Daoy (cell line): ENCODE measurements around the gene DECR2. TPM values are rescaled to one million over a fixed set of nuclear protein-coding genes. Genes with fewer than 3 reads are reported as not detected.
A peak's percentile ranks its signal among the peaks of the same experiment; 100 is the strongest.
"Not testable (repeated sequence)": the region's sequence is repeated elsewhere in the genome, so short reads cannot be mapped to it uniquely, and the experiment has no call there.

Source experiments
- DNase-seq: peaks from one replicate; pipeline ENCODE4 v3.0.0-alpha.2; 2015; ENCODE audit warnings: low read depth
- total RNA-seq: library from RNA; depleted of rRNA; stranded (reverse); fragments of >200 nt; shearing (Covaris generic); gene quantifications from 2 replicates; pipeline ENCODE4 v1.2.3, GENCODE V29; 2014

Gene DECR2
- total RNA-seq, 1 experiment from 2014 or later = 4.2 TPM

DNA sequence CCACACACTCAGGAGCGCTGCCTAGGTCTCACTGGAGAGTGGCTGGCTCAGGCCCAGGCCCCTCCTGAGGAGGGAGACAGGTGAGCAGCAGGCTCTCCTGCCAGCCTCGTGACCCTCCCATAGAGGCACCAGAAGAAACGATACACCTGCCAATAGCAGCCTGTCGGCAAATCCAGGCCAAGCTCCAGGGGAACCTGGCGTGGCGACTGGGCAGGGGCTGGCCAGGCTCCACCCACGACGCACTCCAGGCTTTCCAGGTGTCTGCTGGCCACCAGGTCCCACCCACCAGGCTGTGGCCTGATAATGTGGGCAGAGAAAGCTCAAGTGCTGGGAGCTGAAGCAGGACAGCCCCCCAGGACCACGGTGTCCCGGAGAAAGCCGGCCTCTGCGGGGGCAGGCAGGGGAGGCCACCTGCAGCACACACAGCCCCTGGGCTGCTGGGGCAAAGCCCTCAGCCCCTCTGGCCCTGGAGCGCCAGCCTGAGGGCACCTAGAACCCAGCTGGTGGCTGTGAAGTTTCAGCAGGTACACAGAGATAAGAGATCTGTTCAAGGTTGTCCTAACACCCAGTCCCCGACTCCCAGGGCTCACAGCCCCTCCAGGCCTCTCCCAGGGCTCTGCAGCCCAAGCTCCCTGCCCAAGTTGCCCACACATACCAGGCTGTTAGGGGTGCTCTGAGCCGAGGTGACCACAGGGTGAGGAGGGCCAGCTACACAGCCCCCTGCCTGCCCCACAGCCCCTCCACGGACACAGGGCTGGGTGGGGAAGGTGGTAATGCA, 22.3 kb upstream of the DECR2 start:
- no peak for DNase-seq

GRCh38 chr16:379961-380761, 21.5 kb upstream of the DECR2 start:
- no peak for DNase-seq

DNA sequence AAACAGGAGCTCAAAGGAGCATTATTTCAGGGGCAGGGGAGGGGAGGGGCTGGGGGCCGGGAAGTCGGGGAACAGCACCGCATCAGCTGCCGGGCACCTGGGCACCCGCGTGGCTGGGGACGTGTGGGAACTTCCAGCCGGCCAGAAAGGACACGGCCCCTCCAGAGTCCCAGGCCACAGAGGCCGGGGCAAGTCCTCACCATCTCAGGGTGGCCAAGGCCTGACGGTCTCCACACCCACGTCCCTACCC, 21.0 kb upstream of the DECR2 start:
- DNase-seq = no peak

- no peak for DNase-seq
Observed at GRCh38 chr16:381012-381788, 20.5 kb upstream of the DECR2 start.

- DNase-seq = peak; percentile 71
Observed at GRCh38 chr16:381789-382717, 19.6 kb upstream of the DECR2 start, which contains the start of gene PGAP6. Gene PGAP6, minus strand, starts transcription at chr16:381978. Its CDS starts 157 bp downstream, at chr16:381821.

- DNase-seq = peak; percentile 39
Observed at GRCh38 chr16:383326-384051, 18.2 kb upstream of the DECR2 start.

DNA sequence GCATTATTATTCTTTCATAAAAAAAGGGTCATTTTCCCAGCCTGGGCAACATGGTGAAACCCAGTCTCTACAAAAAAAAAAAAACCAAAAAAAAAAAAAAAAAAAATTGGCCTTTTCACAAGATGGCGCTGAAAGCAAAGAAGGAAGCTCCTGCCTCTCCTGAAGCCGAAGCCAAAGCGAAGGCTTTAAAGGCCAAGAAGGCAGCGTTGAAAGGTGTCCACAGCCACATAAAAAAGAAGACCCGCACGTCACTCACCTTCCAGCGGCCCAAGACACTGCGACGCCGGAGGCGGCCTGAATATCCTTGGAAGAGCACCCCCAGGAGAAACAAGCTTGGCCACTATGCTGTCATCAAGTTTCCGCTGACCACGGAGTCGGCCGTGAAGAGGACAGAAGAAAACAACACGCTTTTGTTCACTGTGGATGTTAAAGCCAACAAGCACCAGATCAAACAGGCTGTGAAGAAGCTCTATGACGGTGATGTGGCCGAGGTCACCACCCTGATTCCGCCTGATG, 15.0 kb upstream of the DECR2 start:
- no peak for DNase-seq

- not testable (repeated sequence) for DNase-seq
Observed at GRCh38 chr16:387761-388666, 13.7 kb upstream of the DECR2 start.

DNA sequence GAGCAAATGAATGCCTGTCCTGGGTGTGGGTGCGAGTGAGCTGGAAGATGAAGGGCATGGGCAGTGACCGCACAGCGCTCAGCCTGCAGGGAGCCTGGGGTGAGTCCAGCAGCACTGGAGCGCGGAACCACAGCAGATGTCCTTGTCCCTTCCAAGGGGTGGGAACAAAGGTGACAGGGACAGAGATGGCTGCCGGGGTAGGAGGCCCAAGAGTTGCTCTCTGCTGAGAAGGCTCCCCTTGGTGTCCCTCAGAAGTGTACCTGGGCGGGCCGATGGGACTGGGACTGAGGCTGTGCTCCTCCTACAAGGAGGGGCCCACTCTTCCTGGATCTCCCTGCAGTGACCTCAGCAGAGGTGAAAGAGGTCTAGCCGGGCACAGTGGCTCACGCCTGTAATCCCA, 12.3 kb upstream of the DECR2 start:
- DNase-seq = no peak

- DNase-seq = peak; percentile 82
Observed at GRCh38 chr16:391885-392335, 9.8 kb upstream of the DECR2 start.

GRCh38 chr16:392450-393030, 9.1 kb upstream of the DECR2 start:
- no peak for DNase-seq

DNA sequence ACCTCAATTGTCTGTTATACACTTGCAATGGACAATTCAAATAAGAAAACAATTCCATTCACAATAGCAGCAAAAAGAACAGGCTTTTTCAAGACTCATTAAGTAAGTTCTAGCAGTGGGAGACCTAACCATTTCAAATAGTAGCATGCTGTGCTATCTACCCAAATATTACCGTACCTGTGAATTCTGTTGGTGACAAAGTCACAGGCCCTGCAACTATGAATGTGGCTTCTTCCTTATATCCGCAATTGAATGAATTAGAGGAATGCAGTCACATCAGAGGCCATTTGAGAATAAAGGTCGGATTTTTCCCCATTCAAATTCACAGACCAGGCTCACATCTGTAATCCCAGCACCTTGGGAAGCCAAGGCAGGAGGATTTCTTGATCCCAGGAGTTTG, 5.5 kb upstream of the DECR2 start:
- no peak for DNase-seq

DNA sequence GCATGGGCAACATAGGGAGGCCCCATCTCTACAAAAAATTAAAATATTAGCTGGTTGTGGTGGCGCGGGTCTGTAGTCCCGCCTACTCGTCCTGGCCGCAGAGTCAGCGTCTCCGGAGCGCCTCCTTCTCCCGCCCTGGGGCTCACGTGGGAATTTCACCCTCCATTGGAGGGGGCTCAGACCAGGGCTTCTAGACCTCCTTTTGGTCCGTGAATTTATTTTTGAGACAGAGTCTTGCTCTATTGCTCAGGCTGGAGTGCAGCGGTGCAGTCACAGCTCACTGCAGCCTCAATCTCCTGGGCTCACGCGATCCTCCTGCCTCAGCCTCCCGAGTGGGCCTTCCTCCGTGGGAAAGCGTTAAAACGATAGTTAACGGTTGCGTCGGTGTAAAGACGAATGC, 5.1 kb upstream of the DECR2 start:
- DNase-seq = peak; percentile 63

GRCh38 chr16:397135-397661, 4.5 kb upstream of the DECR2 start, which contains the start of gene NME4:
Gene NME4, plus strand, starts transcription at chr16:397199. Its CDS starts 24 bp downstream, at chr16:397223.
- DNase-seq = peak; percentile 36

DNA sequence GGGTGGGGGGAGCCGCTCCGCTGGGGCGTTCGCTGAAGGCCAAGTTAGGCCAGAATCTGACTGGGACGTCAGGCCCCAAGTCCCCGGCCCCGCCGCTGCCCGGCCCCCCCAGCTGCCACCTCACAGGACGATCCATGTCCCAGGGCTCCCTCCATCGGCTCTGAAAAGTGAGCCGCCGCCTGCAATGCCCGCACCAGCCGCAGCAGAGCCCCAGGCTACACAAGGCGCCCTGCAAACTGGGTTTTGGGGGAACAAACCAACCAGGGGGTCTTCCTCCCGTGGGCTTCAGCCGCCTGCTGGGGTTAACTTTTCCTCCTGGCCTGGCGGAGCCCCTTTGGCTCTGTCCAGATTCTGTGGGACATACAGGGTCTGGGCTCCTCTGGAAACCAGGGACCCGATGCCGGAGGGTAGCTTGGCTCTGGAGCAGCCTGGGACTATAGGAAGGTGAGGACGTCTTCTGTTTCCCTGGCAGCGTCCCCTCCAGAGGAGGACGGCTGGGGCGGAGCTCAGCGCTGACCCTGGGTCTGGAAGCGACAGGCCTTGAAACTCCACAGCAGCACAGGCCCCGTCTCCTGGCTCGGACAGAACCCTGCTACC, 3.9 kb upstream of the DECR2 start:
- DNase-seq = peak; percentile 61

DNA sequence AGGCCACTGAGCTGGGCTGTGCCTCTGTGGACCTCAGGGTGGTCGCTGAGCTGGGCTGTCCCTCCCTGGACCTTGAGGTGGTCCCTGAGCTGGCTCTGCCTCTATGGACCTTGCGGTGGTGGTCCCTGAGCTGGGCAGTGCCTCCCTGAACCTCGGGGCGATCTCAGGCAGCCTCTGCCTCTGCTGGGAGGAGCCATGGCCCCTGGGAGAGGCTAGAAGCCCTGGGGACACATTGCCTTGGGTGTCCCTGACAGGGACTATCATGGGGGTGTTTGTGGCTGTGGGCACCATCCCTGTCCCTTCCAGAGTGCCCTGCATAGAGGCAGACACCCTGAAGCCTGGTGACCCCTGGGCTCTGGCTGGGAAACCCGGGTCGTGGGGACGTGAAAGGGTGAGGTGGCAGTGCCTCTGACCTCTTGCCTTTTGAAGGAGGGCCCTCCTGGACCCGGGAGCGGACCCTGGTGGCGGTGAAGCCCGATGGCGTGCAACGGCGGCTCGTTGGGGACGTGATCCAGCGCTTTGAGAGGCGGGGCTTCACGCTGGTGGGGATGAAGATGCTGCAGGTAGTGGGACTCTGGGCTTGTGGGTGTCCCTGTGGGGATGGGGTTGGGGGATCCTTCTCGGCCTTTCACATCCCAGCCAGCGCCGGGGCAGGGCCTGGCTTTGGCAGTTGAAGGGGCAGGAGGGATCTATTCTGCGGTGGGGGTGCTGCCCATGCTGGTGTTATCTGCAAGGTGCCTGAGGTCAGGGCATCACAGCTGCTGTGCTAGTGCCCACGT, 2.9 kb upstream of the DECR2 start:
- DNase-seq = no peak

DNA sequence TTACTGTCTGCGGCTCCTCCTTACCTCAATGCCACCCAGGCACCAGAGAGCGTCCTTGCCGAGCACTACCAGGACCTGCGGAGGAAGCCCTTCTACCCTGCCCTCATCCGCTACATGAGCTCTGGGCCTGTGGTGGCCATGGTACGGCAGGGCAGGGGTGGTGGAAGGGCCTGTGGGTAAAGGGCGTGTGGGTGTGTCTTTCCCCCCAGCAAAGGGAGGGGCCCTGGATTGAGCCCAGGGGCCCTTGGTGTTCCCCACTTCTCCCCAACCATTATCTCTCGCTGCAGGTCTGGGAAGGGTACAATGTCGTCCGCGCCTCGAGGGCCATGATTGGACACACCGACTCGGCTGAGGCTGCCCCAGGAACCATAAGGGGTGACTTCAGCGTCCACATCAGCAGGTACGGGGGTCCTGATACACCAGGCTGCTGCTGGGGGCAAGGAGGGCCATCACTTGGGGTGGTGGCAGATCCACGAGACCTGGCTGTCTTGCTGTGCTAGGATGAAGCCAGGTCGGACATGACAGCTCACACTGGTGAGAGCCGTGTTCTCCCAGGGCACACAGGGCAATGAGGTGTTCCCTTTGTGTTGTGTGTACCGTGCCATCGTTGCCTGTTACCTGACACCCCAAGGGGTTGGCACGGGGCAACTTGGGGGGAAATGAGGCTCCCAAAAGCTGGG, 2.2 kb upstream of the DECR2 start:
- no peak for DNase-seq
